ENCODE measurements around the gene AARS2. TPM values are rescaled to one million over a fixed set of nuclear protein-coding genes. Genes with fewer than 3 reads are reported as not detected.

The AARS2 gene
- total and polyA plus RNA-seq, 9 of the 15 experiments (the other 6 are each of a cell fraction or from before 2014, with no cell fraction given): 0.97 to 34.0 (median 18.3) TPM

GRCh38 chr6:44353336-44353735 lies 40.2 kb upstream of the AARS2 start:
- H3K79me2 ChIP-seq (ENCODE audit: control insufficient read depth, insufficient read depth, low read length): no peaks in the 10 kb centered on the region
- in situ Hi-C loops (cut with MboI): no loop called here
- no peaks in the 10 kb centered on the region for H3K4me1 ChIP-seq (replicated peaks in 1 of 2; ENCODE audit: control insufficient read depth in 2 of 2, insufficient read depth in 2 of 2, low read length in 2 of 2)
- DNase-seq (ENCODE audit: extremely low read depth in 1 of 4, low spot score in 3 of 4) (no peak), FAIRE-seq (peak; percentile 44), ATAC-seq (peak; percentile 46; the same call in 2 of the 3 replicates)
- H3K27ac ChIP-seq (ENCODE audit: extremely low read depth, low read depth, low read length): no peak overlapping the region
- no peak overlapping the region for H3K4me2 ChIP-seq (ENCODE audit: insufficient read depth, low read length)
- no peaks in the 10 kb centered on the region for H3K9me1 ChIP-seq (ENCODE audit: control insufficient read depth, insufficient read depth, low read length)
- CTCF ChIA-PET (ENCODE audit: low intra/inter-chr PET ratio): no interaction called here
- 0% methylated on average over 2 of the region's 2 CpGs for WGBS (ENCODE audit: insufficient coverage, low coverage, missing lambda C conversion rate)
- intact Hi-C loops (cut with micrococcal nuclease): no loop called here
- H3K4me3 ChIP-seq: no peak overlapping the region
- no peaks in the 10 kb centered on the region for H3K36me3 ChIP-seq (ENCODE audit: control insufficient read depth, insufficient read depth, low read length)
- H2AFZ ChIP-seq (ENCODE audit: low read depth, low read length): no peak overlapping the region
- no TSS peak for BruUV-seq (replicated peaks)
- H3K27me3 ChIP-seq (ENCODE audit: control insufficient read depth in 2 of 2, insufficient read depth in 2 of 2, low read length in 2 of 2): peaks cover 0 to 14% of the 10 kb centered on the region in 2 experiments; a peak in 4 of 5 replicates
- H3K9me3 ChIP-seq (replicated peaks; ENCODE audit: control insufficient read depth, insufficient read depth, low read depth, low read length): 0 out of 2 replicates have a peak, but pooled peaks cover 2% of the 10 kb centered on the region
- TF ChIP-seq FOSL1 (tag; conservative IDR thresholded peaks at IDR 0.05): peak; percentile 60
- 0 out of 2 replicates have a peak, but pooled peaks have one; percentile 13 for TF ChIP-seq ATF3 (IDR thresholded peaks at IDR 0.05)
- TF ChIP-seq ATF3 (CRISPR knock-in tag; conservative IDR thresholded peaks at IDR 0.05): no peak
- TF ChIP-seq KDM1A (IDR thresholded peaks at IDR 0.05): 0 out of 4 replicates have a peak, but pooled peaks of 1 of the 2 experiments have one; percentile 22
- 0 out of 2 replicates have a peak, but pooled peaks have one; percentile 17 for TF ChIP-seq ZBTB7A (IDR thresholded peaks at IDR 0.05; ENCODE audit: borderline replicate concordance, control insufficient read depth, low read depth, low read length)
- TF ChIP-seq SMARCA5 (IDR thresholded peaks at IDR 0.05): no peak
- no peak for TF ChIP-seq BCLAF1 (IDR thresholded peaks at IDR 0.05; ENCODE audit: borderline replicate concordance in 1 of 2, control insufficient read depth in 1 of 2, low read depth in 2 of 2, low read length in 1 of 2)
- no peak overlapping the region for H3K9ac ChIP-seq (ENCODE audit: insufficient read depth in 1 of 2, low read depth in 2 of 2, low read length in 2 of 2)
- no peaks in the 10 kb centered on the region for H4K20me1 ChIP-seq (replicated peaks; ENCODE audit: control insufficient read depth, insufficient read depth, low read length)
- POLR2A ChIA-PET: interaction anchor here (1.0 to 1.4 kb wide), 2 partner anchors 12 to 46 kb away, joined by 3 to 8 read pairs; no protein-coding TSS in a partner anchor
